HG02798 (cell line): ENCODE measurements around the gene TLCD3A.
"Not testable (repeated sequence)": the region's sequence is repeated elsewhere in the genome, so short reads cannot be mapped to it uniquely, and the experiment has no call there.

ENCODE experiments used
- ATAC-seq: cut with Tn5 transposase; IDR thresholded peaks from one replicate; pipeline ENCODE4 v1.9.1; 2021; ENCODE audit warnings: mild to moderate bottlenecking; ENCODE audit not compliant: unreplicated experiment, poor library complexity

TLCD3A gene

GRCh38 chr17:784143-784542 is 51.7 kb downstream of the TLCD3A start:
- no peak for ATAC-seq

- not testable (repeated sequence) for ATAC-seq
Observed at GRCh38 chr17:785901-786300, 53.5 kb downstream of the TLCD3A start.

GRCh38 chr17:787641-788221 is 55.3 kb downstream of the TLCD3A start:
- no peak for ATAC-seq

- no peak for ATAC-seq
Observed at GRCh38 chr17:788551-788950, 56.2 kb downstream of the TLCD3A start.

GRCh38 chr17:789160-789840 is 56.9 kb downstream of the TLCD3A start:
- ATAC-seq, result no peak

GRCh38 chr17:789931-790873 is 57.8 kb downstream of the TLCD3A start:
- ATAC-seq, result not testable (repeated sequence)

- not testable (repeated sequence) for ATAC-seq
Observed at GRCh38 chr17:790874-791247, 58.5 kb downstream of the TLCD3A start.

- no peak for ATAC-seq
Observed at GRCh38 chr17:791829-792228, 59.4 kb downstream of the TLCD3A start.

GRCh38 chr17:792277-792676 is 59.9 kb downstream of the TLCD3A start:
- ATAC-seq, result no peak
